Measurements from ENCODE around the gene GARS1.
"Not testable (repeated sequence)": the region's sequence is repeated elsewhere in the genome, so short reads cannot be mapped to it uniquely, and the experiment has no call there.

GARS1 gene

GRCh38 chr7:30633223-30633622 is 38.5 kb downstream of the GARS1 start:
- DNase-seq: no peak

DNA sequence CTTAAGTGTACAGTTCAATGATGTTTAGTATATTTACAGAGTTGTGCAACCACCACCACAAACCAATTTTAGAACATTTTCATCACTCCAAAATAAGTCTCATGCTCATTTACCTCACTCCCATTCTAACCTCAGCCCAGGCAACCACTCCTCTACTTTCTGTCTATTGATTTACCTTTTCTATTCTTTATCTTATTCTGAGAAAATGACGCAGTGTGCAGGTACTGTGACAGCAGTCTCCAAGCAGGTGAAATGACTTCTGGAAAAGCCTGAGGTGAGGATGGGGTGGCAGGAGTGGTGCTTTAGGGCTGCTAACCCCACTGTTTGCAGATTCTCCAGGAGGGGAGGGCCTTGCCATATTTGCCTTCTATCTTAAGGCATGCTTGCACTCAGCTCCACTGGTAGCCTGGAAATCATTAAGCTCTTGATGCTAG is 39.5 kb downstream of the GARS1 start:
- no peak for DNase-seq

GRCh38 chr7:30634634-30635201 is 40.0 kb downstream of the GARS1 start:
- no peak for DNase-seq

GRCh38 chr7:30635798-30636197 is 41.1 kb downstream of the GARS1 start:
- no peak for DNase-seq

DNA sequence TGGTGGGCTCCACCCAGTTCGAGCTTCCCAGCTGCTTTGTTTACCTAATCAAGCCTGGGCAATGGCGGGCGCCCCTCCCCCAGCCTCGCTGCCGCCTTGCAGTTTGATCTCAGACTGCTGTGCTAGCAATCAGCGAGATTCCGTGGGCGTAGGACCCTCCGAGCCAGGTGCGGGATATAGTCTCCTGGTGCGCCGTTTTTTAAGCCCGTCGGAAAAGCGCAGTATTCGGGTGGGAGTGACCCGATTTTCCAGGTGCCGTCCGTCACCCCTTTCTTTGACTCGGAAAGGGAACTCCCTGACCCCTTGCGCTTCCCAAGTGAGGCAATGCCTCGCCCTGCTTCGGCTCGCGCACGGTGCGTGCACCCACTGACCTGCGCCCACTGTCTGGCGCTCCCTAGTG is 47.6 kb downstream of the GARS1 start:
- DNase-seq: not testable (repeated sequence)

DNA sequence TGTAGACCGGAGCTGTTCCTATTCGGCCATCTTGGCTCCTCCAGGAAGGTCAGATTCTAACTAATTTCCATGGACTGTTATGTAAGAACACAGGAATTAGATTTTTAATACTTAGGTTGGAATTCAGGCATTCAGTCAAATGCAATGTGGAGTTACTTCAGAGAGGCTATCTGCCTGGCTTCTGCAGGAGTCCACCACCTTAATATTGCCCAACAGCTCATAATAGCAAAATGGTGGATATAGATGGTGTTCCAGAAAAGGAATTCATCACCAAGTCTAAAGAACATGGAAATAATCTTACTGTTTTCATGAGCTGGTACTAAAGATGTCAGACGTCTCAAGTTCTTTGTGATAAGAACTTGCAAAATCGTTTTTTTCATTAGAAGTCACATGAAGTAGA is 48.1 kb downstream of the GARS1 start:
- DNase-seq: no peak

DNA sequence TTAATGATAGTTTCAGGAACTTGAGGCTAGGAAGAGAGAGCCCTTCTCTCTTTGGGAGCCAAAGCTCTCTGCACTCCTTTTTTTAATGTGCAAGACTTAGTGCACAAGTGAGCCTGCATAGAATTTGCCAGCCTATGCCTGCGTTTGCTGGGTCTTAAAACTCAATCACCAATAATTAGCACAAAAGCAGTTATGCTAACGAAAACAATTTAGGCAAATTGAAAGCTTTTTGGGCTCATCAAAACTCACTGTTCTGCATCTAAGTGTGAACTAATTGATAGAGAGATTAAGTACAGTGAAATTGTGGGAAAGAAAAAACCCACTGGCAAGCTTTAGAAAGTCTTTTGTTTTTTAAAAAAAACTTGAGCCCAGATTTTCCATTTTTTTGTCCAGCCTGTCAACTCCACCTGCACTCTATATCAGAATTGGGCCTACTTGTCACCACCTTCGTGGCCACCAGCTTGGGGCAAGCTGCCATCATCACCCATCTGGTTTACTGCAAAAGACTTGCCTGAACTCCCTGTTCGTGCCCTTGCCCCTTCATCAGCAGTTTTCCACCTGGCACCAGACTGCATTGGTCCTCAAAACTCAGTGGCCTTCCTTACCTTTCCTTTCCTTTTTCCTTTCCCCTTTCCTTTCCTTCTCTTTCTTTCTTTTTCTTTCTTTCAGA is 49.7 kb downstream of the GARS1 start:
- DNase-seq: no peak

GRCh38 chr7:30645661-30646060 is 51.0 kb downstream of the GARS1 start:
- no peak for DNase-seq

- no peak for DNase-seq
These were observed 51.5 kb downstream of the GARS1 start for GRCh38 chr7:30646154-30646553.

DNA sequence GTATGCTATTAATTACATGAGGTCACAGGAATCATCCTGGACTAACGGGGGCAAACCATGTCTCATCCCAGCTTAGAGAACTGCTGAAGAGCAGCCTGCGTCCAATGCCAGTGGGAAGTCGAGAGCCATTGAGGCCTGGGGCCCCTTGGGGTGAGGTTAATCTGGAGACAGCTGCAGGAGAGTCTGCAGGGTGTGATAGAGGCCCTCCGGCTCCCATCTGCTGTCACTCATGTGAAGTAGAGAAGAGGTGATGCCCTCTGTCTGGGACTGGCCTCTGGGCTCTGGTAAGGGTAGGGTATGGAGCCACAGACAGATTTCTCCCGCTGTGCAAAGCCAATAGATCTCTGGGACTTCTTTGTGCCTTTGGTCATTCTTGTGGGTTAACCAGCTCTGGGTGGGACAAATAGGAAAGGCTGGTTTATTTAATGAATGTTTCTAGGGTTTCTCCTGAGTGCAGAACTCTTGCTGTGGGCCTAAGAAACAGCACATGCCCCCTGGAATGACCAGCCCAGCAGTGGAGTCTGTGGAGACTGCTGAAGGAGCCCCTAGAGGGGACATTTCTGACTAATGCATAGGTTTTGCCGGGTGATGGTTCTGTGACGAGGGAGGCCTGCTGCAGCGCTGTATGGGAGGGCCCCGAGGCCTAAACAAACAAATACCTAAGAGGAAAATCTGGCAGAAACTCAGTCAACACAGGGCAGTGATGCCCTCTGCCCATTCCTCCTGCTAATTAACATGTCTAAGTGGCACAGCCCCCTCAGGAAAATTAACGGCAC is 53.1 kb downstream of the GARS1 start:
- DNase-seq: no peak

DNA sequence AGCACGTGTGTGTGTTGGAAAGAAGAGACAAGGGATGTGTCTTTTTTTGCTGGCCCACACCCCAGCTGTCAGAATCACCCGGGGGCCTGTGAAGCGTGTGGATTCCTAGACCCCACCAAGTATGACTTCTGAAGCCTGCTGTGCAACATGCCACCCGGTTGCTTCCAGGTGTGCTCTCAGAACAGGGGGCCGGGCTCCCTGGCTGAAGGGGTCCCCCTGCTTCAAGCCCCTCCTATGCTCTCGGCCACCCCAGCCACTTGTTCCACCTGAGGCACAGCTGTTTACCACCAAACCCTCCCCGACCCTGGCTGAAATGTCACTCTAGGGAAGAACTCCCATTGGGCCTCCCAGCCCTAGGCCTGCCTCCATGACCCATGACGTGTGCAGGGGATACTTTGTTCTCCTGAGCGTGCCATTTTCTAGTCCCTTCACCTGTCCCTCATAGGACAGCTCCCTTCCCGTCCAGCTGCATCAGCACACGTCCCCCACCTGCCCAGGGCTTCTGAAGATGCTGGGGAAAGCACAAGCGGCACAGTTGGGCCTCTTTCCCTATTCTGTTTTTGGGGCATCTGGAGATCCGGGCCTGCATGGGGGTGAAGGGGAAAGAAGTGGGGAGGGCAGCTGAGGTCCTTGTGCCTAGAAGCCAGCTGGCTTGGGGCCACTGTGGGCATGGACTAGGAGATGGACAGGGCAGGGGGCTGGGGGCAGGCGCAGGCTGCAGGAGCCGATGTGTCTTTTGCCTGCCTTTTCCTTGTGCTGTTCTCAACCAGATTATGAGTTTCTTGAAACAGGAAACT is 54.3 kb downstream of the GARS1 start:
- DNase-seq: no peak

- DNase-seq: no peak
These were observed 55.2 kb downstream of the GARS1 start for GRCh38 chr7:30649717-30650420.

DNA sequence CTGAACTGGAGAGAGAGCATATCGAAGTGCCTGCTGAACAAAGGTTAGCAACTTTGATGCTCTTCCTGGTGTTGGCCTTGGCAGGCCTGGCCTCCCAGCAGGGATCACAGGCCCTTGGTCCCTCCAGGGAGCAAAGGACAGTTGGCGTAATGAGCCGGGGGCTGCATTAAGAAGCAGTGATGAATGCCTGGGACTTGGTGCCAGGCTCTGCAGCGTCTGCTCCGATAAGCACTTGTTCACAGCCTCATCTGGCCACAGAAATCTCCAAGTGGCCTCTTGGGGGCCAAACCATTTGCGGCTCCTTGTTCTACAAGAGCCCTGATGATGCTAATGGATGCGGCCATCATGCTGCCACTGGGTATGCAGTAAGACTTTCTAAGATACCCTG is 55.7 kb downstream of the GARS1 start:
- no peak for DNase-seq

GRCh38 chr7:30652132-30652531 is 57.5 kb downstream of the GARS1 start:
- no peak for DNase-seq

GRCh38 chr7:30652698-30653641 is 58.3 kb downstream of the GARS1 start:
- no peak for DNase-seq

- no peak for DNase-seq
These were observed 59.8 kb downstream of the GARS1 start for GRCh38 chr7:30654296-30655090.

DNA sequence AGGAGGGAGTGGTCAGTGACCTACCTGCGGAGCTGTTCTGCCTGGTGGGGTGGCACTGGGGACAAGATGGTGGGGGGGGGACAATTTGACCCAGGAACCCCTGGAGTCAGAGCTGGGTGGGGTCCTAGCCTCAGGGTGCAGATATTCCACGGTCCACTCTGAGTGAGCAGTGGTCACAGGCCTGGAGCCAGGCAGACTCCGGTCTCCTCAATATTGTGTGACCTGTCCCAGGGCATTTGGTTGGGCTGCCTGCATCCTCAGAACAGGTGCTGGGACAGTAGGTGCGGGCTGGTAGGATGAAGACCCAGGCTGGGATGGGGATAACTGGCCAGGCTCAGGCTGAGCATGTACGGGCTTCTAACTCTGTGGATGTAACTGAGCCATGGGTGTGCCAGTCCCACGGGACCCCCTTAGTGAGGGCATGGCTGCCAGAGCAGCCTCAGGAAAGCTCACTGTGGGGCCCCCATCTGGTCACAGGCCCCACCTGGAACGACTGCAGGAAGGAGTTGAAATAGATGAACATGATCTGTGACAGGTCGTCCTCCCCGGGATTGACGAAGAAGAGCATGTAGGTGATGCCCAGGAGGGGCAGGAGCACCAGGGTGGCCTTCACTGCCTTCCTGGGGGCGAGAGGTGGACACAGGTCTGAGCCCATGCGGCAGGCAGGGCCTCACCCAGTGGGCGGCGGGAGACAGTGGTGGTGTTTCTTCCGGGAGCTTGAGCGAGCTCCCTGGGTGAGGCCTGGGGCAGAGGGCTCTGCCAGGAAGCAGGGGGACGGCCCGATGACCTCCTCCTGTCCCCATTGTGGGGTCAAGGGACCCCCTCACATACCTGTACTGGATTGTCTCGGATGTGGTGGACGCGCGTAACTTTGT is 60.7 kb downstream of the GARS1 start:
- DNase-seq: no peak

- no peak for DNase-seq
These were observed 61.6 kb downstream of the GARS1 start for GRCh38 chr7:30656006-30656957.
